NB4 (cell line): ENCODE measurements around the gene ELL.
"Not testable (repeated sequence)": the region's sequence is repeated elsewhere in the genome, so short reads cannot be mapped to it uniquely, and the experiment has no call there.

Experiments used
- DNase-seq: peaks from one replicate; pipeline ENCODE4 v3.0.0; 2010; ENCODE audit warnings: low read depth
- H3K4me3 ChIP-seq: one replicate; pipeline ENCODE4 v1.5.1; 2011; ENCODE audit warnings: mild to moderate bottlenecking, low read depth, low read length, moderate library complexity
- CTCF ChIP-seq: IDR thresholded peaks from one replicate; pipeline ENCODE4 v1.5.1; 2012; ENCODE audit warnings: low read depth, low read length
- MAX ChIP-seq: IDR thresholded peaks from 2 replicates; pipeline ENCODE4 v1.6.1; 2011; ENCODE audit warnings: low read depth, low read length
- MYC ChIP-seq: IDR thresholded peaks from 2 replicates; pipeline ENCODE4 v1.6.1; 2011; ENCODE audit warnings: low read depth, low read length
- POLR2A ChIP-seq: IDR thresholded peaks from 2 replicates; pipeline ENCODE4 v1.6.1; 2011; ENCODE audit warnings: mild to moderate bottlenecking; ENCODE audit not compliant: insufficient read length; ENCODE audit errors: extremely low read depth

Gene ELL

GRCh38 chr19:18529782-18530181, 7.9 kb upstream of the ELL start:
- no peak overlapping the region for H3K4me3 ChIP-seq
- TF ChIP-seq POLR2A (no peak), MYC (no peak), CTCF (no peak), MAX (no peak)
- DNase-seq = no peak

GRCh38 chr19:18526316-18526715, 4.4 kb upstream of the ELL start:
- TF ChIP-seq POLR2A = no peak
- TF ChIP-seq MYC = no peak
- no peak for TF ChIP-seq CTCF
- TF ChIP-seq MAX = no peak
- no peak for DNase-seq
- H3K4me3 ChIP-seq = no peak overlapping the region

- no peak for TF ChIP-seq MYC
- TF ChIP-seq CTCF = no peak
- no peak for TF ChIP-seq POLR2A
- H3K4me3 ChIP-seq = no peak overlapping the region
- no peak for DNase-seq
Measured at GRCh38 chr19:18523841-18524240, 2.0 kb upstream of the ELL start.

- H3K4me3 ChIP-seq, DNase-seq: not testable (repeated sequence)
Measured at GRCh38 chr19:18522862-18523440, 1.1 kb upstream of the ELL start.

GRCh38 chr19:18522124-18522861, 423 bp upstream of the ELL start:
- TF ChIP-seq MYC (no peak; the same call in 1 of the 2 replicates), CTCF (no peak), MAX (peak; percentile 95), POLR2A (peak; percentile 20)

GRCh38 chr19:18520848-18521691, 800 bp downstream of the ELL start:
- DNase-seq = peak; percentile 46
- H3K4me3 ChIP-seq = peak overlapping the region; percentile 83
- TF ChIP-seq CTCF (no peak), MYC (peak; percentile 44; the same call in 1 of the 2 replicates)

More at GRCh38 chr19:18522124-18522861, 423 bp upstream of the ELL start:
- peak; percentile 100 for DNase-seq
- no peak overlapping the region for H3K4me3 ChIP-seq
